ENCODE data around the gene SCGB3A2.

DNA sequence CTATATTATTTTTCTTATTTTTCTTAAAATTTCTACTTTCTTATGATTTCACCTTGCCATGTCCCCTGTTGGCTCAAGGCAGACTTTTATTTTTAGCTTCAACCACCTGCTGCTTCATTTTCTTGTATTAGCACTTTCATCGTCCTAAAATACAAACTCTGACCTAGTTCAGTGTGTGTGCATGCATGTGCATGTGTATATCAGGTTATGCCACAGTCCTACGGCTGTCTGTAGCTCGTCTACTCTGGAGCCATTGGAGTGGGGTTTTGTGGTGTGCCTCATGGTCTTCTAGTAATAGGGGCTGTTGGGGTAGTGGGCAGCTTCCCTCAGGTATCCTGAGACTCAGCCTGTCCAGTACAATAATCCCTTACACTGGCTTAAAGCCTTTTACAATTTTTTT lies 33.7 kb upstream of the SCGB3A2 start:
- TF ChIP-seq ZFP3 (CRISPR knock-in tag; IDR thresholded peaks at IDR 0.05) = no peak
- no peak for TF ChIP-seq RARB (CRISPR knock-in tag; IDR thresholded peaks at IDR 0.05)
- TF ChIP-seq, protein P1, sequence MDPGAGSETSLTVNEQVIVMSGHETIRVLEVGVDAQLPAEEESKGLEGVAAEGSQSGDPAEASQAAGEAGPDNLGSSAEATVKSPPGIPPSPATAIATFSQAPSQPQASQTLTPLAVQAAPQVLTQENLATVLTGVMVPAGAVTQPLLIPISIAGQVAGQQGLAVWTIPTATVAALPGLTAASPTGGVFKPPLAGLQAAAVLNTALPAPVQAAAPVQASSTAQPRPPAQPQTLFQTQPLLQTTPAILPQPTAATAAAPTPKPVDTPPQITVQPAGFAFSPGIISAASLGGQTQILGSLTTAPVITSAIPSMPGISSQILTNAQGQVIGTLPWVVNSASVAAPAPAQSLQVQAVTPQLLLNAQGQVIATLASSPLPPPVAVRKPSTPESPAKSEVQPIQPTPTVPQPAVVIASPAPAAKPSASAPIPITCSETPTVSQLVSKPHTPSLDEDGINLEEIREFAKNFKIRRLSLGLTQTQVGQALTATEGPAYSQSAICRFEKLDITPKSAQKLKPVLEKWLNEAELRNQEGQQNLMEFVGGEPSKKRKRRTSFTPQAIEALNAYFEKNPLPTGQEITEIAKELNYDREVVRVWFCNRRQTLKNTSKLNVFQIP (CRISPR knock-in tag; IDR thresholded peaks at IDR 0.05; ENCODE audit: borderline replicate concordance, low read depth) = no peak
- no peak for TF ChIP-seq ARNTL (CRISPR knock-in tag; IDR thresholded peaks at IDR 0.05; ENCODE audit: borderline replicate concordance, low read depth)
